Fibroblast of skin of right biceps (primary cell): ENCODE data around the gene CSNK2A3.
A peak's percentile ranks its signal among the peaks of the same experiment; 100 is the strongest.
"Not testable (repeated sequence)": the region's sequence is repeated elsewhere in the genome, so short reads cannot be mapped to it uniquely, and the experiment has no call there.

ENCODE experiments used
- DNase-seq: peaks from one replicate; pipeline ENCODE4 v3.0.0-alpha.2; 2013

The CSNK2A3 gene

DNA sequence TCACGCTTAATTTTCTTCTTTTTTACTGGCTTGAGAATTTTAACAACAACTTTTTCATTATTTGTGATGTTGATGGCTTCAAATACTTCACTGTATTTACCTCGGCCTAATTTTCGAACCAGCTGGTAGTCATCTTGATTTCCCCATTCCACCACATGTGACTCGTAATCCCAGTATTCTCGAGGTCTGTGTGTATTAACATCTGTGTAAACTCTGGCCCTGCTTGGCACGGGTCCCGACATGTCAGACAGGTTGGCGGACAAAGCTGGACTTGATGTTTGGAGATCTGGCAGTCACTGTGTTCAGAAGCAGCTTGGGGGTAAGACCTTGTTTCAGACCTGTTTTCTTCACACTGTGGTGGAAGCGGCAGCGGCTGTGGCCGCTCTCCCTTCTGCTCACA, at the start of gene CSNK2A3:
Gene CSNK2A3, minus strand, starts transcription at position 373 of the 400 bp plus-strand sequence. Its CDS starts 131 bp downstream, at position 242.
- not testable (repeated sequence) for DNase-seq

DNA sequence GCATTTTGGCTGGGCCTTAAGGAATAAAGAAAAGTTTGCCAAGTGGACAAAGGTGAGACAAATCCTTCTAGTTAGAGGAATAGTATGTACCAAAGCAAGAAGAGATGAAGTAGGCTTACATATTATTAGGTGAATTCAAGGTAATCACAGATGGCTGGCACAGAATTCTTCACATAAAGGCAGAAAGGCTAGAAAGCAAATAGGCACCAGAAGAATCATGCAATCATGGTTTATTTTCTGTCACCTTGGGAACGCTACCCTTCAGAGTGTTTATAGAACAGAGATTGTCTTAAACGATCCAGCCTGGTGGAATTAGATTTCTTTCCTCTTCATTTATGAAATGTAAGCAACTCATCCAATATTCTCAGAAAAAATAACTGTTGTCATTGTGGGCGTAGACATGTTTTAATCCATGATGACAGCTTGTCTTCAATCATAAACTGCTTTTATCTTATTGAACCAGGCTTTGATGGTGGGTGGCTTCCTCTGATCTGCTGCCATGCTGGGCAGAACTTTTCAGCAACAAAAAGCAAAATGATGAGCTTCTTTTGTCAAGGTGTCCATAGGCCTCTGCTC, 49.0 kb upstream of the CSNK2A3 start:
- DNase-seq: no peak

GRCh38 chr11:11400635-11401232, 47.7 kb upstream of the CSNK2A3 start:
- no peak for DNase-seq

GRCh38 chr11:11400121-11400520, 47.1 kb upstream of the CSNK2A3 start:
- DNase-seq: no peak

- DNase-seq: no peak
Measured at GRCh38 chr11:11397781-11398180, 44.7 kb upstream of the CSNK2A3 start.

- DNase-seq: no peak
Measured at GRCh38 chr11:11397036-11397415, 44.0 kb upstream of the CSNK2A3 start.

GRCh38 chr11:11396301-11397035, 43.4 kb upstream of the CSNK2A3 start:
- peak; percentile 86 for DNase-seq

GRCh38 chr11:11395126-11395525, 42.1 kb upstream of the CSNK2A3 start:
- no peak for DNase-seq

DNA sequence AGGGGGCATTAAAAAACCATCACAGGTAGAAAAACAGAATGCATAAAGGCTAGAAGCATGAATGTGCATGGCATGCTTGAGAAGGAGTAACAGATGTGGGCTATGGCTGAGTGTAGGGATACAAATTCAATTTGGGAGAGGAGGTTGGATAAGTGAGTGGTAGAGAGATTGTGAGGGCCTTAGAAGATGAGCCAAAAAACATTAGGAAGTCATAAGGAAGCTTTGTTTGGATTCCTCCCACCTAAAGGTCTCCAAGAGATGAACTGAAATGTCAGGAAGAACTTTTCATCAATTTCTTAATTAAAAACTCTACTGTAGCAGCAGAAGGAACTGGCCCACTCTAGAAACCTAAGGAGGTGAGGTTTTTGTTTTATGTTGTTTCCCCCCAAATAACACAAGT, 41.2 kb upstream of the CSNK2A3 start:
- DNase-seq: no peak

DNA sequence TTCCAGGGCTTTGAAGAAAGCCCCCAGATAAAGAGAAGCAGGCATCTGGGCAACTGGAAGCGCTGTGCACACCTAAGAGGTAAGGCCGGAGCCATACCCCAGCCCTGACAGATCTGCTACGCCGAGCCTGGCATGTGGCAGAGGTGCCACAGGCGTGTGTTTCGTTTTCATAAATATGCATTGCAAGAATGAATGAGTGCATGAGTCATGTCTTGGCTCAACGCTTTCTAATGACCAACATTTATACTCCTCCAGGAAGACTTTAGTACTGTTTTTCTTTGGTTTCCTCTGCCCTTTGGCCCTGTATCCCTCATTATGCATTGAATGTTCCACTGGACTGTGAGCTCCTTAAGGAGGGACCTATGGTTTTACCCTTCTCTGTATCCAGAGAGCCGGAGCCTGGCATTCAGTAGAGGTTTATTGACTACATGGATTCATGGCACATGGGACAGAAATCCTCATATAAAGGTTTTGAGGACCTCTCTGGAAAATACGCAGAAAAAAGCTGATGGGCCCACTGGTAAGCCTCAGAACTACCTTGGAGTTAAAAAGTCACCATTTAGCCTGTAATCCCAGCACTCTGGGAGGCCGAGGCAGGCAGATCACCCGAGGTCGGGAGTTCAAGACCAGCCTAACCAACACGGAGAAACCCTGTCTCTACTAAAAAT, 38.9 kb upstream of the CSNK2A3 start:
- DNase-seq: peak; percentile 62

- no peak for DNase-seq
Measured at GRCh38 chr11:11391169-11391568, 38.1 kb upstream of the CSNK2A3 start.

DNA sequence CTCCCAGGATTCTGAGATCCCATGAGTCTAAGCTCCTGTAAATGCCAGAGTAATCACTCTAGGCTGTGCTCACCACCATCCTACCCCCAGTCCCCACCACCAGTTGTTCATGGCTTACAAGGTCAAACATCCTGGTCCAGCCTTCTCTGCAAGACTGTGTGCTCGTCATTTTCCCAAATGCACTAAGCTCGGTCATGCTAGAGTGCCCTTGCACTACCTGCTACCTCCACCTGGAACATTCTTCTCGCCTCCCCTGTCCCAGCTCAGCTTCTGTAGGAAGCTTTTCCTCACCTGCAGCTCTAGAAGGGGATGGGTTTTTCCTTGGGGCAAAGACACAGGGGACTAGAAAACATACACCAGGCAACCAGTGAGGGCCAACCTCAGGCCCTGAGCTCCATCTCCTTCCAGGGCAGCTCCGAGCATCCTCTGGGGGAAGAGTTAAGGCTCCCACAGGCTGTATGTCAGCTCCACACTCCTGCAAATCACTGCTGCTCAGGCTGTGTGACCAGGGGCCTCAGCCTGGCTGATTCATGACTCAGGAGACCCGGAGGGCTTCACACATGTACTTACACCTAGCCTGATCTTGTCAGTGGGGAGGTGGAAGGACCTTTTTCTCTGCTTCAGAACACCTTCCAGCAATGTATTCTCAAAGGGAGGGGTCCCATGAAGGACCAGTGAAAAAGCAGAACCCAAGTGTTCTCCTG, 37.2 kb upstream of the CSNK2A3 start:
- no peak for DNase-seq

- DNase-seq: no peak
Measured at GRCh38 chr11:11389238-11389637, 36.2 kb upstream of the CSNK2A3 start.

DNA sequence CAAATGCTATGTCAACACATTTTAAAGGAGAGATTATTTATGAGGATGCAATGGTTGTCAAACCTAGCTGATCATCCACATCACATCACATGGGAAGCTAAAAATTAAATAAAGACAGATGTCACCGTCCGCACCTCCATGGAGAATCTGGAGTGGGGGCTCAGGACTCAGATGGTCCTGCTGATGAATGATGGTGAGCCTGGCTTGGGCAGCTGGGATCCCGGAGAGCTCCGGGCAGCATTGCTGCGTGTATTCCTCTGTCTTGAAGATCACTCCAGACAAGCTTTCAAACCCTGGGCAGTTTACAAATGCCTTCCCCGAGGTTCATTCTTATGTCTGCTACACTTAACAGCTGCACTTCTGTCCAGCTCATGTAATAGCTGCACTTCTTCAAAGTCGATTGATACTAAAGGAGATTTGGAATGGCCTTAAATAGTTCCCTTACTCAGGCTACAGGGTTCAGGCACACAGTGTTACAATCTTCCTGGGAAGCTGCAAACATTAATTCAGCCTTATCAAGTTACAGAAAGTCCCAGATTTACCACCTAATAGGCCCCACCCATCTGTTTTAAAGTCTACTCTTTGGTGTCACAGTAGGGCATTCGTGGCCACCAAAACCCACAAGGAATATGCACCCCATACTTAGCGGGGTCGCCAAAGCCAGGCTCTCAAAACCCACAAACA, 34.7 kb upstream of the CSNK2A3 start:
- no peak for DNase-seq

DNA sequence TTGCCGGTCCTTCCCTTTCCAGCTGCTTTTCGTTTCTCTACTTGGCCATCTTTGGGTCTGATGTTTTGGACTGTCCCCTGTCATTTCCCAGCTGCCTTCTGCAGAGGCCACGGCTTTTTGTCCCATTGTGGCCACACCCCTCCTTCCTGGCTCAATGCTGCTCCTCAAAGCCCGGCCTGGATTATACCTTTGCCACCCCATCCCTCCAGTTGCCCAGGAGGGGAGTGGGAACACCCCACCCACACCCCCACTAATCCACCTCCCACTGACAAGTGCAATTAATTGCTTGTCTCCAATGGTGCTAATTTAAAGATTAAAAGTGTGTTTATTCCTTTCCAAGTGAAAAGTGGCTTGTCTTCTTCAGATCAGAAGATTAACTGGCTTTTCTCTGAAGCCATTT, 34.2 kb upstream of the CSNK2A3 start:
- DNase-seq: no peak

- no peak for DNase-seq
Measured at GRCh38 chr11:11384829-11385228, 31.8 kb upstream of the CSNK2A3 start.

- DNase-seq: no peak
Measured at GRCh38 chr11:11383995-11384394, 30.9 kb upstream of the CSNK2A3 start.

DNA sequence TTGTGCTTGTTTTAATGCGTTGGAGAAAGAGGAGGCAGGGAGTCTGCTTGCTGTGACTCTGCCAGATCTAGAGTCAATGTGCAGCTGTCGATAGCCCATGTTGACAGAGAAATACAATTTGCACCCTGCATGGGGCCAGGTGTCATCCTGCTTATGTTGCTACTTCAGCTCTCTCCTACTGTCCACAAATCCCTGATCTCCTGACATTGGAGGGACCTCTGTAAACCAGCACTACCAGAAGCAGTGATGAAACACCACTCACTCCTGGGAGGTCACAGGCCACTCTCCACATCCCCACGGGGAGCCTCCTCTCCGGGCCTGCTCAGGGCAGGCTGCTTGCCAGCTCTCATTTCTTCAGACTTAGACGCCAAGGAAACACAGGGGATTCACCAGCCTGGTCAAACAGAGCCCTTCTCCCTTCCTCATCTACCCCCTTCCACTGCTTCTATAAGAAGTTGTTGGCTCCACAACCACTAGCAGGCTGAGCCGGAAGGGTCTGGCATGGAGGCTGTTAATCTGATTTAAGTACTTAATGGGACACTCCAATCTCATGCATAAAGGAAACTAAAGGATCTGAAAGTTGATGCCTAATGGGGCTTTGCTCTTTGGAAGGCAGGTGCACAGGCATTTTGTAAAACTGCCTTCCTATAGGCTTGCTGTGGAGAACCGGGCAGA, 29.9 kb upstream of the CSNK2A3 start:
- no peak for DNase-seq

DNA sequence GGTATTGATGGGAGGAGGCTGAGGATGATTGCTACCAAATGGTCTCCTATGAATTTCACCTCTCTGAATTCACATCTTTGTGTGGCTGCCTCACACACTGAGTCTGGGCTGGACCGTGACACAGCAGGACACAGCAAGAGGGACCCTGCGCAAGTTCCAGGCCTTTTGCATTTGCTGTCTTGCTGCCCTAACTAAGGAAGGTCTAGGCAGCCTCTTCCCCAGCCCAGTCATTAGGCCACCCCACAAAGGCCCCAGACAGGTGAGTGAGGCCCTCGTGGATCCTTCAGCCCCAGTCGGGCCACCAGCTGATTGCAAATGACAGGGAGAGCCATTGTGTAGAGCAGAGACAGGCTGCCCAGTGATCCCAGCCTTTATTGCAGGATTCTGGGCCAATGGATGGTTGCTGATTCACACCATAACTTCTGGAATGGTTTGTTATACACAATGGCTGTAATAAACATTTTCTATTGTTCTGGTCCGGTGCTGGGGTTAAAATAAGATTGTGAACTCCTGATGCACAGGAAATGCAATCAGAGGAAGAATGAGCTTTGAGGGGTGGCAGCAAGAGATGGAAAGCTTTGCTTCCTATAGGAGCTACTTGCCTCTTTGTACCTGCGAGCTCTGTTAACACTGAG, 28.5 kb upstream of the CSNK2A3 start:
- no peak for DNase-seq

- no peak for DNase-seq
Measured at GRCh38 chr11:11380883-11381282, 27.8 kb upstream of the CSNK2A3 start.

- DNase-seq: no peak
Measured at GRCh38 chr11:11380340-11380739, 27.3 kb upstream of the CSNK2A3 start.

- no peak for DNase-seq
Measured at GRCh38 chr11:11379661-11380060, 26.6 kb upstream of the CSNK2A3 start.
